Stimulated activated CD8-positive, alpha-beta memory T cell treated with anti-CD3 and anti-CD28 coated beads, Interleukin-12 subunit alpha, Interleukin-12 subunit beta, amount 100 ng/mL, for 24 hours (primary cell): ENCODE results near the gene PERM1.
"Not testable (repeated sequence)": the region's sequence is repeated elsewhere in the genome, so short reads cannot be mapped to it uniquely, and the experiment has no call there.

Experiments used
- DNase-seq: peaks from one replicate; pipeline ENCODE4 v3.0.0-alpha.2; 2020; ENCODE audit errors: extremely low read depth

PERM1 gene

GRCh38 chr1:998995-999724 is 17.3 kb upstream of the PERM1 start:
- DNase-seq: no peak

DNA sequence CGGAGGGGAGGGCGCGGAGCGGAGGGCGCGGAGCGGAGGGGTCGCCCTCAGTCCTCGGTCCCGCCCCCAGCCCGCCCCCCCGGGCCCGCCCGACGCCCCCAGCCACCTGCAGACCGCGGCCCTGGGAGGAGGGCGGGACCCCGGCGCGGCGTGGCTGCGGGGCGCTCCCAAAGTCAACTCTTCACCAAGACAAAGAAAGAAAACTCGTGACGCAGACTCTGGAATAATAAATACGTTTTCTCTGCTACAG is 16.8 kb upstream of the PERM1 start:
- DNase-seq: no peak

DNA sequence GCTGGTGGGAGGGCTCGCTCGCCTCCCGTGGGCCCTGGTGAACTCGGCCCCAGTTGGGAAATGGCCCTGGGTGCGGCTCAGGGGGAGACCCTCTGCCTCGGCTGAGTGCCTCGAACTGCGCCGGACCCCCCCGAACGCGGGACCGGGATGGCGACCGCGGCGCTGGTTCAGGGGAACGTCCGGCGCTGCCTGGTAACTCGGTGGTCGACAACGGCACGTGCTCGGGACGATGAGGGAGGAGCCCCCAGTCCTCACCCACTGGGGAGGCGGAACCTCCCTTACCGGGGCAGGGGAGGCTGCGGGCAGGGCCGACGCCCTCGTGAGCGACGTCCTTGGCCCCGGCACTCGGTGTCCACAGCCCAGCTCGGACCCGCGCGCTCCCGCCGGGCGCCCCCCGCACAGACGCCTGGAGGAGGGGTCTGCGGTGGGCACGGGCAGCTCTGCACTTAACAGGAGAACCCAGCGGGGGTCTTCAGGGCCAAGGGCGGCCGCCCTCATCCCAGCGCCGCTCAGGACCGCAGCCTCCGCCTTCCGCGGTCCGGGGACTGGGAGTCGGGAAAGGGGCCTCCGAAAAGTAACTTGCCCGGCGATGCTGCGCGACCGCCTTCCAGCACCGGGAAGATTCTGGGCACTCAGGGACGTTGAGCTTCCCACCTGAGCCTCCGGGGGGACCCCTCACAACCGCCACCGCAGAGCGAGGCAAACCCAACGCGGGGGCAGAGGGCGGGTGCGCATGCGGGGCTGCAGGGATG is 16.3 kb upstream of the PERM1 start:
- no peak for DNase-seq

DNA sequence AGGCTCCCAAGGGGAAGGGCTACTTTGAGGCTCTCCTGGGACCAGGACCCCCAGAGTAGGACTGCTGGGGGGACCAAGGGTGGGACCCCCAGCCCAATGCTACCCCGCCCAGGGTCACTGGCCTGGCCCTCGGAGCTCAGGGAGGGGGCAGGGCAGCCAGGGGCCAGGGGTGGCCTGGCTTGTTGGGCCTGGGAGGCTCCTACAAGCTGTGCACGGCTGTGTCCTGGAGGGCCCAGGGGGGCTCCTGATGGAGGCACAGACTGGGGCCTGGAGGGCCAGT is 15.8 kb upstream of the PERM1 start:
- no peak for DNase-seq

- no peak for DNase-seq
Measured at GRCh38 chr1:996851-997712, 15.2 kb upstream of the PERM1 start.

- DNase-seq: no peak
Measured at GRCh38 chr1:995665-996633, 14.1 kb upstream of the PERM1 start.

DNA sequence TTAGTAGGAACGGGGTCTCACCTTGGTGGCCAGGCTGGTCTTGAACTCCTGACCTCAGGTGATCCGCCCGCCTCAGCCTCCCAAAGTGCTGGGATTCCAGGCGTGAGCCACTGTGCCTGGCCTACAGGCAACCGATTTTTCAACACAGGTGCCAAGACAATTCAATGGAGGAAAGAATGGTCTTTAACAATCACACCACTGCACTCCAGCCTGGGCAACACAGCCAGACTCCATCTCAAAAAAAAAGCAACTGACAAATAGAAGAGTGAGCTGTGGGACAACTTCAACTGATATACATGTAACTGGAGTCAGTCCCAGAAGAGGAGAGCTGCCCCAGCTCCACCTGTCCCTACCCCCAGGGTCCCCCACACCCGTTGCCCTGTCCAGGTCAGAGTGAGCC is 12.7 kb upstream of the PERM1 start:
- not testable (repeated sequence) for DNase-seq

DNA sequence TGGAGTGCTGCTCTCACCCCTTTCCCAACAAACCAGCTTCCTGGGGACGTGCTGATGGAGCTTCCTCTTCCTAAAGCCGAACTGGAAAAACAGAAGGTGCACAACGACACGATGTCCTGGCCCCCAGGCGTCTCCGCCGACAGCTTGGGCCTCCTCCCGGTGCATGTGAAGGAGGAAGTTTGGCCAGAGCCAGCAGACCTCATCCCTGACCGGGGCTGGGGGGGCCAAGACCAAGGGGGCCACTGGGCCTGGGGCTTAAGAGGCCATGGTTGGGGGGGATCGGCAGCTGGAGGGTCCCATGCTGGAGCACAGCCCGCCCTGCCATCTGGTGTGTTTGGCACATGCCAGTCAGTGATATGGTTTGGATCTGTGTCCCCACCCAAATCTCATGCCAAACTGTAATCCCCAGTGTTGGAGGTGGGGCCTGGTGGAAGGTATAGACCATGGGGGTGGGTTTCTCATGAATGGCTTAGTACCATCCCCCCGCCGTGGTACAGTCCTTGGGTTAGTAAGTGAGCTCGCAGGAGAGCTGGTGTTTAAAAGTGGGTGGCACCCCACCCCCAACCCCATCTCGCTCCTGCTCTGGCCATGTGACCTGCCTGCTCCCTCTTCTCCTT is 11.6 kb upstream of the PERM1 start:
- no peak for DNase-seq

DNA sequence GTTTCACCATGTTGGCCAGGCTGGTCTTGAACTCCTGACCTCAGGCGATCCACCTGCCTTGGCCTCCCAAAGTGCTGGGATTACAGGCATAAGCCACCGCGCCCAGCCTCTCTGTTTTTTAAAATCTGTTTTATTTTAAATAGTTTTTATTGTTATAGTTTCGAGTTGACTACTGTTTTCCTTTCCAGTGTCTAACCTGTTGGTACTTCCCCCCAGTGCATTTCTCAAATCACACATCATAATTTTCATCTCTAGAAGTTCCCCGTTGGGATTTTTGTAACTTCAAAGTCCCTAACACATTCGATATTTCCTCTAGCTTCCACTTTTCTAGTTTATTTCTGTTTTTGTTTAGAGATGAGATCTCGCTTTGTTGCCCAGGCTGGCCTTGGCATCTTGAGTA is 10.5 kb upstream of the PERM1 start:
- DNase-seq: no peak

GRCh38 chr1:991895-992294 is 10.0 kb upstream of the PERM1 start:
- DNase-seq: no peak

GRCh38 chr1:991275-991674 is 9.4 kb upstream of the PERM1 start:
- not testable (repeated sequence) for DNase-seq

DNA sequence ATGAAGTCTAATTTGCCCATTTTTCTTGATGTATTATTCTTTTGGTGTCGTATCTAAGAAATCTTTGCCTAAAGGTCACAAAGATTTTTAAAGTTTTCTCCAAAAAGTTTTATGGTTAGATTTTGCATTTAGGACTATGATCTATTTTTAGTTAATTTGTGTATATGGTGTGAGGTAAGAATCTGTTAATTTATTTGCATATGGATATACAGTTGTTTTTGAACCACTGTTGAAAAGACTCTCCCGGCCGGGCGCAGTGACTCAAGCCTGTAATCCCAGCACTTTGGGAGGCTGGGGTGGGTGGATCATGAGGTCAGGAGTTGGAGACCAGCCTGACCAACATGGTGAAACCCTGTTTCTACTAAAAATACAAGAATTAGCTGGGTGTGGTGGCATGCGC is 6.2 kb upstream of the PERM1 start:
- not testable (repeated sequence) for DNase-seq

DNA sequence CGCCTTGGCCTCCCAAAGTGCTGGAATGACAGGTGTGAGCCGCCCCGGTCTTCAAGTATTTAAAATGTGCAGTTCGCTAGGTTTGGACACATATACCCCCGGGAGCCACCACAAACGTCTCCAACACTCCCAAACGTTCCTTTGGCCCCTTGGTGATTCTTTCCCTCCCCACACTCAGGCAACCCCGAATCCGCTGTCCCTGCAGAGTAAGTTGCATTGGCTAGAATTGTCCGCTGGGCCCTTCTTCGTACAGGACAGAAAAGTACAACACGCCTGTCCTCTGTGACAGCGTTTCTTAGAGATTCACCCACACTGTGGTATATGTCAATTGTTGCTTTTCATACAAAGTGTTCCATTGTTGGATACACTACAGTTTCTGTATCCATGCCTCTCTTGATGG is 3.2 kb upstream of the PERM1 start:
- DNase-seq: no peak

DNA sequence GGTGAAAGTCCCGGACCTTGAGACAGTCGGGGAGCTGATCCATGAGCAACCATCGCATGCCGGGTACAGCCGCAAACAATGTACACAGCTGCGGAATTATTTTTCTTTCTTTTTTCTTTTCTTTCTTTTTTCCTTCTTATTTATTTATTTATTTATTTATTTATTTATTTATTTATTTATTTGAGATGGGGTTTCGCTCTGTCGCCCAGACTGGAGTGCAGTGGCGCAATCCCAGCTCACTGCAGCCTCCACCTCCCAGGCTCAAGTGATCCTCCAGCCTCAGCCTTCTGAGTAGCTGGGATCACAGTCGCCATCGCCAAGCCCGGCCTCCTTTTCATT is 2.6 kb upstream of the PERM1 start:
- no peak for DNase-seq

DNA sequence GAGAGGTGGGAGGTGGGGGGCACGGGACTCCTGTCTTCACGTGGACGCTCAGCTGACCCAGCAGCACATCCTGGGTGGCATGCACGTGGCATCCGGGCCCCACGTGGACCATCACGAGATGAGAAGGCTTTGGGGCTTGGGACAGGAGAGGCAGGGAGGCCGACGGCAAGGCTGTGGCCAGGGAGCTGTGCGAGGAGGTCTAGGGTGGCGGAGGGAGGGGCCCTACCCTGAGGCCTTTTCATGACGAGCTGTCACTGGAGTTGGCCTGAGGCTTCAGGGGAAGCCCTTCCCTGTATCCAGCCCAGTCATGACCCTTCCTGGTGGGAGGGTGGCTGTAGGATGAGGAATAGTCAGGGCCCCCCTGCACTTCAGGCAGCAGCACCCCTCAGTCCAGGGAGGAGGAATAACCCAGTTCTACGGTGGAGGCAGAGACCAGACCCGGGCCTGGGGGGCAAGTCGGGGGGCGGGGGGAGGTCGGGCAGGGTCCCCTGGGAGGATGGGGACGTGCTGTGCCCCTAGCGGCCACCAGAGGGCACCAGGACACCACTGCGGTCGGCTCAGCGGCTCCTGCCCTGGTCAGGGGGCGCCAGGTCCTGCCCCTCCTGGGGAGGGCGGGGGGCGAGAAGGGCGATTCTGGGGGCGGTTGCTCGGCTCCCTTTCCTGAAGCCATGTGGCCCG is 2.0 kb upstream of the PERM1 start:
- DNase-seq: no peak

GRCh38 chr1:982765-983436 is 1.0 kb upstream of the PERM1 start:
- no peak for DNase-seq

DNA sequence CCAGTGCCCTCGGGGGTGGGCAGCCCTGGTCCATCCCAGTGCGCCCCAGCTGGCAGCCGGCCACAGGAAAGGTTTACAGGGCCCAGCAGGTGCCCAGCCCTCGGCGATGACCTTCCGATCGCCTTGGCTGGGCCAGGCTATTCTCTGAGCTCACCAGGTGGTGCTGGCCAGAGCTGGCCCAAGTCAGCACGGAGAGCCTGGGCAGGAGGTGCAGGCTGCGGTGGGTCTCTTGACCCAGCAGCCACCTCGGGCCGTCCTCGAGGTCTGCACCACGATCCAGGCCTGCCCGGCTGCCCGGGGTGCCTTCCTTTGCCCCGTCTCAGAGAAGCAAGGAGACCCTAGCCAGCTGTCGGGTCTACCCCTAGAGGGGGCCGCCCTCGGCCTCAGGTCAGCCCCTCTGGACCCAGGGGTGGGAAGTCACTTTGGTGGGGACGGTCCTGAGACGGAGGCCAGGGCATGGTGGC is 370 bp downstream of the PERM1 start:
- DNase-seq: no peak

GRCh38 chr1:980602-981395 is 1.1 kb downstream of the PERM1 start:
- no peak for DNase-seq

- DNase-seq: no peak
Measured at GRCh38 chr1:980137-980571, 1.7 kb downstream of the PERM1 start.

DNA sequence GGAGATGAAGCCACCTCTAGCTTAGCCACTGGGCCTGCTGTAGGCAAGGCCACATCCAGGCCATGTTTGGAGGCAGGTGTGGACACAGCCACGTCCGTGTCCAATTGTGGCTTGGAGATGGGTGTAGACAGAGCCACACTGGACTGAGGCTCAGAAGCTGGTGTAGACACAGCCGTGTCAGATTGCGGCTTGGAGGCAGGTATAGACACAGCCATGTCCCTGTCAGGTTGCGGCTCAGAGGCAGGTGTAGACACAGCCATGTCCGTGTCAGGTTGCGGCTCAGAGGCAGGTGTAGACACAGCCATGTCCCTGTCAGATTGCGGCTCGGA is 2.2 kb downstream of the PERM1 start:
- no peak for DNase-seq
